Measurements from ENCODE around the gene RASD2.
A peak's percentile ranks its signal among the peaks of the same experiment; 100 is the strongest.
"Not testable (repeated sequence)": the region's sequence is repeated elsewhere in the genome, so short reads cannot be mapped to it uniquely, and the experiment has no call there.

The RASD2 gene

GRCh38 chr22:35505399-35506258 lies 35.0 kb upstream of the RASD2 start:
- no peak overlapping the region for H4K12ac ChIP-seq (ENCODE audit: low read depth, low read length)
- no CpG with 5 or more reads among the region's 7 CpGs for WGBS (ENCODE audit: extremely low coverage, insufficient coverage, insufficient read length)
- no peaks in the 10 kb centered on the region for H3K79me1 ChIP-seq (ENCODE audit: low read length)

DNA sequence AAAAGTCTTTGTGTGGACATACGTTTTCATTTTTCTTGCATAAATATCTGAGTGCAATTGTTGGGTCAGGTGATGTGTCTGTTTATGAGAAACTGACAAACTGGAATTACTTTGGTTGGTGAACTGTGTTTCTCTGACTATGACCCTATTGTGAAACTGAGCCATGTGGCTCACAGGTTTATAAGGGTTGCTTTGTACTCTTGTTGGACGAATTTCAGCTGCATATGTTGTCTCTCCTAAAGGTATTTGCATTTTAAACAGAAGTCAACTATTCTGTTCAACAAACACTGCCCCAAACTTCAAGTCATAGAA lies 34.4 kb upstream of the RASD2 start:
- H3K27me3 ChIP-seq (ENCODE audit: insufficient read depth, low read length), result no peaks in the 10 kb centered on the region
- no peak overlapping the region for H4K12ac ChIP-seq (ENCODE audit: low read depth, low read length)
- no peaks in the 10 kb centered on the region for H3K36me3 ChIP-seq (ENCODE audit: control insufficient read depth in 1 of 2, insufficient read depth in 2 of 2, low read length in 2 of 2)
- H3K4me1 ChIP-seq (ENCODE audit: control insufficient read depth in 1 of 2, insufficient read depth in 2 of 2, low read length in 2 of 2), result peaks cover 13 to 19% of the 10 kb centered on the region in 2 experiments
- peak in 1 of 2 donors; percentile 70 for DNase-seq
- no peak overlapping the region for H3K14ac ChIP-seq (ENCODE audit: low read length)
- H4K8ac ChIP-seq (ENCODE audit: low read depth, low read length), result no peak overlapping the region
- no peaks in the 10 kb centered on the region for H3K79me2 ChIP-seq (ENCODE audit: control insufficient read depth, insufficient read depth, low read length, poor library complexity)
- H3K4ac ChIP-seq (ENCODE audit: low read depth, low read length), result no peak overlapping the region
- no peak overlapping the region for H3K4me3 ChIP-seq (ENCODE audit: low read depth, low read length)
- no peak overlapping the region for H3K18ac ChIP-seq (ENCODE audit: low read length)
- H3K27ac ChIP-seq (ENCODE audit: low read depth, low read length), result no peak overlapping the region
- no peak overlapping the region for H2BK12ac ChIP-seq (ENCODE audit: low read length)
- H2BK120ac ChIP-seq (ENCODE audit: insufficient read depth, low read length, poor library complexity), result no peak overlapping the region
- peaks cover 4% of the 10 kb centered on the region for H3K9me3 ChIP-seq (ENCODE audit: insufficient read depth, low read depth, low read length)
- H2BK5ac ChIP-seq (ENCODE audit: low read depth, low read length, poor library complexity), result no peak overlapping the region
- no peak overlapping the region for H2AK5ac ChIP-seq (ENCODE audit: low read length)
- H2AFZ ChIP-seq (ENCODE audit: insufficient read depth, low read length, poor library complexity), result no peak overlapping the region
- no CpG with 5 or more reads among the region's 2 CpGs for WGBS (ENCODE audit: extremely low coverage, insufficient coverage, insufficient read length)
- no peak overlapping the region for H4K91ac ChIP-seq (ENCODE audit: low read depth, low read length)
- no peak overlapping the region for H3K23ac ChIP-seq (ENCODE audit: low read length)
- H3K4me2 ChIP-seq (ENCODE audit: low read length), result no peak overlapping the region
- H3K9ac ChIP-seq (ENCODE audit: low read length), result no peak overlapping the region
- no peaks in the 10 kb centered on the region for H3K79me1 ChIP-seq (ENCODE audit: low read length)

More at GRCh38 chr22:35505399-35506258, 35.0 kb upstream of the RASD2 start:
- peak in 1 of 2 donors; percentile 12 for DNase-seq
- no peak overlapping the region for H3K23ac ChIP-seq (ENCODE audit: low read length)
- peaks cover 9 to 14% of the 10 kb centered on the region in 2 experiments for H3K4me1 ChIP-seq (ENCODE audit: control insufficient read depth in 1 of 2, insufficient read depth in 2 of 2, low read length in 2 of 2)
- no peak overlapping the region for H2AFZ ChIP-seq (ENCODE audit: insufficient read depth, low read length, poor library complexity)
- H2BK120ac ChIP-seq (ENCODE audit: insufficient read depth, low read length, poor library complexity), result no peak overlapping the region
- H2BK5ac ChIP-seq (ENCODE audit: low read depth, low read length, poor library complexity), result no peak overlapping the region
- H3K27ac ChIP-seq (ENCODE audit: low read depth, low read length), result no peak overlapping the region
- H3K27me3 ChIP-seq (ENCODE audit: insufficient read depth, low read length), result no peaks in the 10 kb centered on the region
- H2AK5ac ChIP-seq (ENCODE audit: low read length), result no peak overlapping the region
- H2BK12ac ChIP-seq (ENCODE audit: low read length), result no peak overlapping the region
- H3K14ac ChIP-seq (ENCODE audit: low read length), result no peak overlapping the region
- no peak overlapping the region for H4K91ac ChIP-seq (ENCODE audit: low read depth, low read length)
- H3K36me3 ChIP-seq (ENCODE audit: control insufficient read depth in 1 of 2, insufficient read depth in 2 of 2, low read length in 2 of 2), result no peaks in the 10 kb centered on the region
- H3K4ac ChIP-seq (ENCODE audit: low read depth, low read length), result no peak overlapping the region
- H3K79me2 ChIP-seq (ENCODE audit: control insufficient read depth, insufficient read depth, low read length, poor library complexity), result no peaks in the 10 kb centered on the region
- H3K9me3 ChIP-seq (ENCODE audit: insufficient read depth, low read depth, low read length), result peaks cover 4% of the 10 kb centered on the region
- no peak overlapping the region for H3K18ac ChIP-seq (ENCODE audit: low read length)
- no peak overlapping the region for H3K4me3 ChIP-seq (ENCODE audit: low read depth, low read length)
- H4K8ac ChIP-seq (ENCODE audit: low read depth, low read length), result no peak overlapping the region
- H3K4me2 ChIP-seq (ENCODE audit: low read length), result no peak overlapping the region
- H3K9ac ChIP-seq (ENCODE audit: low read length), result no peak overlapping the region

- not testable (repeated sequence) for H3K79me1 ChIP-seq (ENCODE audit: low read length); H3K23ac ChIP-seq (ENCODE audit: low read length); H2AFZ ChIP-seq (ENCODE audit: insufficient read depth, low read length, poor library complexity); H3K4me3 ChIP-seq (ENCODE audit: low read depth, low read length); H2BK5ac ChIP-seq (ENCODE audit: low read depth, low read length, poor library complexity); H3K9ac ChIP-seq (ENCODE audit: low read length); DNase-seq; H3K18ac ChIP-seq (ENCODE audit: low read length); H3K4me2 ChIP-seq (ENCODE audit: low read length); H3K14ac ChIP-seq (ENCODE audit: low read length); H2AK5ac ChIP-seq (ENCODE audit: low read length); H4K8ac ChIP-seq (ENCODE audit: low read depth, low read length); H4K91ac ChIP-seq (ENCODE audit: low read depth, low read length); H3K9me3 ChIP-seq (ENCODE audit: insufficient read depth, low read depth, low read length); H2BK120ac ChIP-seq (ENCODE audit: insufficient read depth, low read length, poor library complexity); H2BK12ac ChIP-seq (ENCODE audit: low read length); H3K4ac ChIP-seq (ENCODE audit: low read depth, low read length); H3K27ac ChIP-seq (ENCODE audit: low read depth, low read length); H3K79me2 ChIP-seq (ENCODE audit: control insufficient read depth, insufficient read depth, low read length, poor library complexity); H4K12ac ChIP-seq (ENCODE audit: low read depth, low read length); H3K36me3 ChIP-seq (ENCODE audit: control insufficient read depth in 1 of 2, insufficient read depth in 2 of 2, low read length in 2 of 2); H3K27me3 ChIP-seq (ENCODE audit: insufficient read depth, low read length)
- H3K4me1 ChIP-seq (ENCODE audit: control insufficient read depth in 1 of 2, insufficient read depth in 2 of 2, low read length in 2 of 2), result peaks cover 17 to 23% of the 10 kb centered on the region in 2 experiments
- WGBS (ENCODE audit: extremely low coverage, insufficient coverage, insufficient read length), result no CpG with 5 or more reads among the region's 7 CpGs
Observed at GRCh38 chr22:35507851-35508250, 32.8 kb upstream of the RASD2 start.

GRCh38 chr22:35509451-35509850 lies 31.2 kb upstream of the RASD2 start:
- Histone ChIP-seq H3K9ac (ENCODE audit: low read length) (no peak overlapping the region), H3K79me2 (ENCODE audit: control insufficient read depth, insufficient read depth, low read length, poor library complexity) (peaks cover 2% of the 10 kb centered on the region), H2AK5ac (ENCODE audit: low read length) (peak overlapping the region; percentile 89), H2BK120ac (ENCODE audit: insufficient read depth, low read length, poor library complexity) (peak overlapping the region; percentile 62), H3K27ac (ENCODE audit: low read depth, low read length) (no peak overlapping the region), H3K4me1 (ENCODE audit: control insufficient read depth in 1 of 2, insufficient read depth in 2 of 2, low read length in 2 of 2) (peaks cover 17 to 23% of the 10 kb centered on the region in 2 experiments), H3K9me3 (ENCODE audit: insufficient read depth, low read depth, low read length) (peaks cover 4% of the 10 kb centered on the region), H3K14ac (ENCODE audit: low read length) (peak overlapping the region; percentile 39), H3K27me3 (ENCODE audit: insufficient read depth, low read length) (no peaks in the 10 kb centered on the region), H4K91ac (ENCODE audit: low read depth, low read length) (peak overlapping the region; percentile 48), H4K12ac (ENCODE audit: low read depth, low read length) (no peak overlapping the region), H3K36me3 (ENCODE audit: control insufficient read depth in 1 of 2, insufficient read depth in 2 of 2, low read length in 2 of 2) (no peaks in the 10 kb centered on the region), H2BK12ac (ENCODE audit: low read length) (peak overlapping the region; percentile 77), H2BK5ac (ENCODE audit: low read depth, low read length, poor library complexity) (no peak overlapping the region), H4K8ac (ENCODE audit: low read depth, low read length) (no peak overlapping the region), H2AFZ (ENCODE audit: insufficient read depth, low read length, poor library complexity) (peak overlapping the region; percentile 17), H3K18ac (ENCODE audit: low read length) (no peak overlapping the region), H3K23ac (ENCODE audit: low read length) (no peak overlapping the region), H3K4me3 (ENCODE audit: low read depth, low read length) (no peak overlapping the region), H3K79me1 (ENCODE audit: low read length) (no peaks in the 10 kb centered on the region), H3K4ac (ENCODE audit: low read depth, low read length) (peak overlapping the region; percentile 10), H3K4me2 (ENCODE audit: low read length) (no peak overlapping the region)
- no CpG with 5 or more reads among the region's 10 CpGs for WGBS (ENCODE audit: extremely low coverage, insufficient coverage, insufficient read length)
- DNase-seq, result no peak
